Stromal cell of bone marrow (primary cell): ENCODE data around the gene SP140L.
"Not testable (repeated sequence)": the region's sequence is repeated elsewhere in the genome, so short reads cannot be mapped to it uniquely, and the experiment has no call there.

Source experiments
- DNase-seq: peaks from one replicate; pipeline ENCODE4 v3.0.0-alpha.2; 2012; ENCODE audit warnings: low read depth

Gene SP140L

GRCh38 chr2:230362030-230362691 lies 35.2 kb downstream of the SP140L start:
- DNase-seq = no peak

GRCh38 chr2:230382108-230382507 lies 55.1 kb downstream of the SP140L start:
- no peak for DNase-seq

- DNase-seq = no peak
These were observed 56.5 kb downstream of the SP140L start for GRCh38 chr2:230383453-230383852.

- no peak for DNase-seq
These were observed 58.0 kb downstream of the SP140L start for GRCh38 chr2:230384986-230385385.

- no peak for DNase-seq
These were observed 67.3 kb downstream of the SP140L start for GRCh38 chr2:230394301-230394700.

- DNase-seq = not testable (repeated sequence)
These were observed 71.7 kb downstream of the SP140L start for GRCh38 chr2:230398698-230399097.

GRCh38 chr2:230400041-230400440 lies 73.0 kb downstream of the SP140L start:
- DNase-seq = no peak

GRCh38 chr2:230400454-230400853 lies 73.5 kb downstream of the SP140L start:
- no peak for DNase-seq

- not testable (repeated sequence) for DNase-seq
These were observed 74.0 kb downstream of the SP140L start for GRCh38 chr2:230401026-230401425.

GRCh38 chr2:230403746-230404145 lies 76.8 kb downstream of the SP140L start:
- DNase-seq = no peak

GRCh38 chr2:230405824-230406223 lies 78.8 kb downstream of the SP140L start:
- no peak for DNase-seq

- DNase-seq = peak; percentile 94
These were observed 81.3 kb downstream of the SP140L start for GRCh38 chr2:230408244-230408842.

GRCh38 chr2:230409316-230409715 lies 82.3 kb downstream of the SP140L start:
- not testable (repeated sequence) for DNase-seq

- DNase-seq = no peak
These were observed 83.3 kb downstream of the SP140L start for GRCh38 chr2:230410263-230410662.

GRCh38 chr2:230410861-230411569 lies 84.0 kb downstream of the SP140L start:
- no peak for DNase-seq

GRCh38 chr2:230411570-230412370 lies 84.8 kb downstream of the SP140L start:
- peak; percentile 52 for DNase-seq

GRCh38 chr2:230412371-230412711 lies 85.3 kb downstream of the SP140L start:
- DNase-seq = no peak

- no peak for DNase-seq
These were observed 85.9 kb downstream of the SP140L start for GRCh38 chr2:230412846-230413245.

- DNase-seq = no peak
These were observed 86.5 kb downstream of the SP140L start for GRCh38 chr2:230413479-230413878.

GRCh38 chr2:230414302-230414701 lies 87.3 kb downstream of the SP140L start:
- DNase-seq = no peak

GRCh38 chr2:230416061-230416721 lies 89.2 kb downstream of the SP140L start, which contains the start of gene SP100:
Gene SP100 (plus strand): TSS chr2:230416201. CDS start chr2:230416297, 96 bp downstream.
- DNase-seq = peak; percentile 81

- DNase-seq = no peak
These were observed 90.4 kb downstream of the SP140L start for GRCh38 chr2:230417436-230417835.
